CD4-positive, alpha-beta T cell treated with Interleukin-1 beta for 1 hour (primary cell): ENCODE data around the gene ASCC2.
"Not testable (repeated sequence)": the region's sequence is repeated elsewhere in the genome, so short reads cannot be mapped to it uniquely, and the experiment has no call there.

Experiments
- DNase-seq, 2 donors: peaks; one replicate each; pipeline ENCODE4 v3.0.0-alpha.2; 2020 to 2022

Gene ASCC2

GRCh38 chr22:29837741-29838598 is at the start of gene ASCC2:
TSS of gene ASCC2 (minus strand) at chr22:29838274. CDS start at chr22:29832325, 5,949 bp downstream.
- DNase-seq = peak; percentile 98 to 99

GRCh38 chr22:29887358-29887757 is 49.3 kb upstream of the ASCC2 start:
- no peak for DNase-seq

GRCh38 chr22:29886596-29886995 is 48.5 kb upstream of the ASCC2 start:
- DNase-seq = no peak

- no peak for DNase-seq
Measured at GRCh38 chr22:29885610-29886009, 47.5 kb upstream of the ASCC2 start.

- DNase-seq = no peak
Measured at GRCh38 chr22:29883775-29884097, 45.7 kb upstream of the ASCC2 start.

GRCh38 chr22:29883045-29883774 is 45.1 kb upstream of the ASCC2 start, which contains the start of gene MTMR3:
TSS of gene MTMR3 (plus strand) at chr22:29883174. CDS start at chr22:29971060, 87,886 bp downstream.
- DNase-seq = peak; percentile 92 to 94

- DNase-seq = no peak
Measured at GRCh38 chr22:29882716-29883044, 44.6 kb upstream of the ASCC2 start.

GRCh38 chr22:29879753-29880152 is 41.7 kb upstream of the ASCC2 start:
- peak; percentile 8 to 19 for DNase-seq

- no peak for DNase-seq
Measured at GRCh38 chr22:29877620-29878019, 39.5 kb upstream of the ASCC2 start.

GRCh38 chr22:29873943-29874342 is 35.9 kb upstream of the ASCC2 start:
- DNase-seq = no peak

GRCh38 chr22:29872989-29873388 is 34.9 kb upstream of the ASCC2 start:
- DNase-seq = peak in 1 of 2 donors; percentile 23

GRCh38 chr22:29872144-29872893 is 34.2 kb upstream of the ASCC2 start:
- DNase-seq = no peak

GRCh38 chr22:29871684-29872083 is 33.6 kb upstream of the ASCC2 start:
- no peak for DNase-seq

- no peak for DNase-seq
Measured at GRCh38 chr22:29870574-29870973, 32.5 kb upstream of the ASCC2 start.

GRCh38 chr22:29867851-29868250 is 29.8 kb upstream of the ASCC2 start:
- DNase-seq = no peak

- DNase-seq = no peak
Measured at GRCh38 chr22:29867260-29867659, 29.2 kb upstream of the ASCC2 start.

- not testable (repeated sequence) for DNase-seq
Measured at GRCh38 chr22:29865572-29865971, 27.5 kb upstream of the ASCC2 start.

- DNase-seq = no peak
Measured at GRCh38 chr22:29861672-29862297, 23.7 kb upstream of the ASCC2 start.

GRCh38 chr22:29860006-29860766 is 22.1 kb upstream of the ASCC2 start:
- DNase-seq = no peak

- not testable (repeated sequence) for DNase-seq
Measured at GRCh38 chr22:29859030-29859429, 21.0 kb upstream of the ASCC2 start.

- no peak for DNase-seq
Measured at GRCh38 chr22:29856496-29856895, 18.4 kb upstream of the ASCC2 start.

GRCh38 chr22:29855611-29856181 is 17.6 kb upstream of the ASCC2 start:
- DNase-seq = peak in 1 of 2 donors; percentile 24
